ENCODE data around the gene BMP6.

BMP6 gene

GRCh38 chr6:7747901-7748504 is 22.1 kb downstream of the BMP6 start:
- no peak for DNase-seq (ENCODE audit: low spot score)

GRCh38 chr6:7749478-7749877 is 23.6 kb downstream of the BMP6 start:
- DNase-seq (ENCODE audit: low spot score), result no peak

DNA sequence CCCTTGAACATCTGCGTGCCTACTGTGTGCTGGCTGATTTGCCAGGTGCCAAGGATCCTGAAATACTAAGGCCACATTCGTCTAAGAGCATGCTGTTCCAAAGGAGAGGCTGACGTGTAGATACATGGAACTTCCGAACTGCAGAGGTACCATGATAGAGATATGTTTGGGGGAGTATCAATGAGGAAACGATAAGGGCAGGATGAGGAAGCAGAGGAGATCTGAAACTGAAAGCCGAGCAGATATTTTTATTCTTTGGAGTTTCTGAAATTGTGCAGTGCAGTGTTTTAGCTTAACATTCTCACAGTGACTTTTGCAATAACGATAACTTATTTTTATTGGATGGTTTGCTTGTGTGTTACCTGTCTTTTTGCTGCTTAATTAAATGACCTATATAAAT is 24.3 kb downstream of the BMP6 start:
- DNase-seq (ENCODE audit: low spot score), result no peak

DNA sequence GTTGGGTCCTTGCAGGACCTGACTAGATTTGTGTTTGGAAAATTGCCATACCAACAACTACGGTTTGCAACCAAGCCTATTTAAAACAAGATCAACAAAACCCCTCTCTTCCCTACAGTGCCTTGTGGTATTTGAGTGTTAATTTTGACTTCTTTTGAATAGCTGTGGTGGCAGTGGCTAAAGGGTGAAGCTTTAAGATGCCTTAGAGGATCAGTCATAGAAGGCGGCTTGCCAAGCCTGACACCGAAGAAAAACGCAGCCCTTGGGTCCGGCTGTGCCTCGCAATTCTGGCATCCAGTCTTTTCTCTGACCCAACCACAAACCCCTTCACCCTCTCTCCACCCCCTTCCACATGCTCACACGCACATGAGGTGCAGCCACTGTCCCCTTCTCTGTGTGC is 32.6 kb downstream of the BMP6 start:
- DNase-seq (ENCODE audit: low spot score), result no peak

DNA sequence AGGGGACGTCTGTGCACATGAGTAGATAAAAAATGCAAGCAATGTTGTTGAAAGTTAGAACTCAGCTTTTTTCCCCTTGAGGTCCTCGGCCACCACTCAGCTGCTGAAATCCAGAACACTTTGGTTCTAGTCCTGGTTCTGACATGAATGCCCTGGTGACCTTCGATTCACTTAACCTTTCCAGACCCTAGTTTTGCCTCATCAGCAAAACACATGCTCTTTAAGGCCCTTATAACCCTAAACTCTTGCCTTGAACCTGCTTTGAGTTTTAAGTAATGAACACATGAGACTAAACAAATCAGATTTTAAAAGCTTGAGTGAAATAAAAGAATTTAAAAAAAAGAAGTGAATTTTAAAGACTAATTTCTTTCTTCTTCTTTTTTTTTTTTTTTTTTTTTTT is 33.4 kb downstream of the BMP6 start:
- DNase-seq (ENCODE audit: low spot score), result no peak

- DNase-seq (ENCODE audit: low spot score), result no peak
Observed at GRCh38 chr6:7761051-7761450, 35.2 kb downstream of the BMP6 start.

GRCh38 chr6:7762760-7763159 is 36.9 kb downstream of the BMP6 start:
- DNase-seq (ENCODE audit: low spot score), result no peak

DNA sequence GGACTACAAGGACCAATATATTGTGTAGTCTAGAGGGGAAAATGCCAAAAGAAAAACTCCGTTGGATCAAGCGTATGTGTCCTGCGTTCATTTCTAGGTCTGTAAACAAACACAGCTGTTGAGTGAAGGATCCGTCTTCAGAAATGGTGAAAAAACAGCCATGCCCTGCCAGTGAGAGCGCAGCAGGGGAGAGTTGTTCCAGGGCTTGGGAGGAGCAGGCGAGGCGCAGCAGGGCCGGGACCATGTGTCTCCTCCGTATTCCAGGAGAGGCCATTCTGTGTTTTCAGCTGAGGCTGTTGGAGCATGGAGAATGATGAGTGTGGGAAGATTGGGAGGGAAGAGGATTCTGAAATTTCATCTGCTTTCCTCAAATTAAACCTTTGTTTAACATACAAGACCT is 38.0 kb downstream of the BMP6 start:
- DNase-seq (ENCODE audit: low spot score), result no peak

DNA sequence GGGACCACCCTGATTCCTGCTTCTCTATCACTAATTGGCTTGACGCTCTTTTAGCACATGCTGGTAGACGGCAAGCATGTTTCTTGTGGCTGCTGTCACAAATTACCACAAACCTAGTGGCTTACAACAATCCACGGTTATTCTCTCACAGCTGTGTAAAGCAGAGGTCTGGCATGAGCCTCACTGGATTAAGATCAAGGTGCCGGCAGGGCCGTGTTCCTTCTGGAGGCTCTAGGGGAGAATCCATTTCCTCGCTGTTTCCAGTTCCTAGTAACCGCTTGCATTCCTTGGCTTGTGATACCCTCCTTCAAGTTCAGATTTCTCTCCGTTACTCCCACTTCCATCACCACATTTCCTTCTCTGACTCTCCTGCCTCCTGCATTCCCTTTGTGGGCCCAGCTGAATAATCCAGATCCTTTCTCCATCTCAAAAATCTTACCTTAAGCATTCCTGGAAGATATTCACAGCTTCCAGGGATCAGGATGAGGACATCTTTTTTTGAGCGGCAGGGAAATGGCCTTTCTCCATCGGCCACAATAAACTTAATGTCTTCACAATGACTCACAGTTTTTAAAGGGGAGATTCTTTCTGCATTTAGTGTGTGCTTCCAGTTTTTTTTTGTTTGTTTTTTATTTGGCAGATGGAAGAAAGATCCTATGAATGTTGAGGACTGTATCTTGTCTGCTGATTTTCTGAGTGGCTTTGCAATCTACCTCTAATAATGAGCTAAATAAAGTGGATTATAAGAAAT is 39.9 kb downstream of the BMP6 start:
- no peak for DNase-seq (ENCODE audit: low spot score)

DNA sequence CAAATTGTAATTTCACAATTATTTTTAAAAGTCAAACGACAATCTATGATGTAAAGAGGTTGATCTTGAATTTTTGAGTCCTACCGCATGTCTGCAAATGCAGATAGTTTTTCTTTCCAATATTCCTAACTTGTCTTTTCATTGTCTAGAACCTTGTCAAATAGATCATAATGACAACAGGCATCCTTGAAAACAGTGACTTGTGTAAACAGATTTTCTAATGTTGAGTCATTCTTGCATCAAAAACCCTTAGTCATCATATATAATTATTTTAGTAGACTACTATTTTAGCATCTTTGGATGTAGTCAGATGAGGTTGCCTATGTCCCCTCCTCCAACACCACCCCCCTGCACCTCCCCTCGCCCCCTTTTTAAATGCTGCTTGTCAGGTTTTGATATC is 43.8 kb downstream of the BMP6 start:
- no peak for DNase-seq (ENCODE audit: low spot score)

- DNase-seq (ENCODE audit: low spot score), result no peak
Observed at GRCh38 chr6:7770111-7770510, 44.2 kb downstream of the BMP6 start.

DNA sequence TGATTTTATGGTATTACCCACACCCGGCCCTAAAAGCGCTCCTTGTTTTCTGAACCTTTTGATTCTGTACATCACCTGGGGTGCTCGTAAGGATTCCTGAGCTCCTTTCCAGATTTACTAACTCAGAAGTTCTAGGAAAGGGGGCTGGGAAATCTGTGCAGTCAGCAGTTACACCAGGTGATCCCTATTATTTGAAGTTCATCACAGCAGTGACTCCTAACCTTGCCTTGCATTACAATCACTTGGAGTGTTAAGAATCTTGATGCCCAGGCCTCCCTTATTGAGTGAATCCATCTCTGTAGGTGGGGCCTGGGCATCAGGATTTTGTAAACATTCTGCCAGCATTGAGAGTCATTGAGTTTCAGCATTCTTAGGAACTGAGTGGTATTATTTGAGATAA is 44.7 kb downstream of the BMP6 start:
- DNase-seq (ENCODE audit: low spot score), result no peak

- DNase-seq (ENCODE audit: low spot score), result no peak
Observed at GRCh38 chr6:7773322-7773721, 47.4 kb downstream of the BMP6 start.

DNA sequence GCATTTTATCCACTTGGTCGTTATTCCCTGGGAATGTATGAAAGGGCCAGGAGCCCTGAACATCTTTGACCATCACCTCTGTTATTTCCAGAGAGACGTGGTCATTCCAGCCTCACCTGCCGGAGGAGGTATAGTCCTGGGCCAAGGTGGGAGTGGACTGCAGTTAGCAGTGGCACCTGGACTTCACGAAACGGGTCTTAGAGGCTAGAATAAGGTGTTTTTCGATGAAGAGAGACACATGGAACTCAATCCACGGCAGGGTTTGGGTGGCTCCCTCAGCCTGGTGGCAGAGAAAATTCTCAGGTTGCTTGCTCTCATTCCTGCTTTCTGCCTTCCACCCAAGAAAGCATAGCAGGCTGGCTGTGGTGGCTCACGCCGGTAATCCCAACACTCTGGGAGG is 48.0 kb downstream of the BMP6 start:
- no peak for DNase-seq (ENCODE audit: low spot score)

DNA sequence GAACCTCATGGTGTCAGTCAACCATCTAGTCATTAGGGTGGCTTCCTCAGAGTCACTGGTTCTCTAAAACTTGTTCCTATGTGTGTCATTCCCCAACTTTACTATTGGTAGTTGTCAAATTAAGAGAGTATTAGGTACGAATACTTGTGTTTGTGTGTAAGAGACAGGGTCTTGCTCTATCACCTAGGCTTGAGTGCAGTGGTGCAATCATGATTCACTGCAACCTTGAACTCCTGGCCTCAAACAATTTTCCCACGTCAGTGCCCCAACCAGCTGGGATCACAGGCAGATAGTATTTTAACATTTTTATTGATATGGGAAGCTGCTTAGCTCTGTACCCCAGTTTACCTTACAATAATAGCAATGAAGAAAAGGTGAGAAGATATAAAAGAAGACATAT is 50.6 kb downstream of the BMP6 start:
- DNase-seq (ENCODE audit: low spot score), result no peak

- no peak for DNase-seq (ENCODE audit: low spot score)
Observed at GRCh38 chr6:7777074-7777473, 51.2 kb downstream of the BMP6 start.

- DNase-seq (ENCODE audit: low spot score), result no peak
Observed at GRCh38 chr6:7781240-7781639, 55.3 kb downstream of the BMP6 start.

- no peak for DNase-seq (ENCODE audit: low spot score)
Observed at GRCh38 chr6:7784248-7784647, 58.3 kb downstream of the BMP6 start.

DNA sequence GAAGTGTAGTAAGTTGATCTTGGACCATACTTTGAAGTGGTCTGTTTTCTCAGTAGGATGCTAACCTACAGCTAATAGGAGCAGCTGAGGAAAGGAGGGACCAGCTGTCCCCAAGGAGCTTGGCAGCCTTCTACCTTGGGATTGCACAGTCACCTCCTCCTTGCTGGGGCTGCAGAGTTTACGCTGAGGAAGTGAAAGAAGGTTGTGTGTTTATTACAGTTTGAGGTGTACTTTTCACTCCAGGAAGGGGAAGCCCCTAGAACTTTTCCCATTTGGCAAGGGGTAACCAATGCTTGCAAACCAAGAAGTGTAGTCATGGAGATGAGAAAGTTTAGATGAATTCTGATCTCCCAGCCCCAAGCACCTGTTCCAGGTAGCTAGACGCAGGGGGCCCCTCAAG is 58.8 kb downstream of the BMP6 start:
- no peak for DNase-seq (ENCODE audit: low spot score)

DNA sequence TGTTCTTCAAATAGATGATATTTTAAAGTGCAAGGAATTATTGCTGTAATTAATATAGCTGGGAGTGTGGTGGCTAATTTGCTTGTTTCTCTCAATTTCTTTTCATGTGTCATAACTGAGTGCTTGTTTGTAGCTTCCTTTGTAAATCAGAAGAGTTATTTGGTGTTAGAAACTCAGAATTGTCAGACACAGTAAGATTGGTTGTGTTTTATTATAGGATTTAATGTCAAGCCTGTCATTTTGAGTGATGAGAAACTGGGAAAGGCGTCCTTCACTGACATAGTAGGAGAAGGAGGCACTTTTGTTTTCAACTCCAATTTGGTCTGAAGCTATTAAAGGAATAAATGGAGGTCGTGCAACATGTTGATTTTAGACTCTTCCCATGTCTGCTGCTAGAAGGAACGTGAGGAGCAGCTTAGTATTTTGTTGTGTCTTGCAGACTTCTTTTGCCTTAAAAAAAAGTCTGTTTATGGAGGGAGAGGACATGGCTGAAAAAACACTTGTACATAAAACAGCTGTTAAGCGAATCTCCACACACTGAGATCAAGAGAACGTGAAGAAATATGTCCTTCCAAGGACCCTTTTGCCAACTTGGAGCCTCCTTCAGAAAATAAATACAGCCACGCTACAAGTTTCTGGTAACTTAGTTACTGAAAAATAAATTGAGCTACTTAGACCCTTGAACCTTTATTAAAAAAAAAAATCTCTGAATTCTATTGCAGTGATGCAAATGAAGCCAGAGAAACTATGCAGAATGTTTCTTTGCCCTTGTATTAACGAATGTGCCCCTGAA is 59.5 kb downstream of the BMP6 start:
- no peak for DNase-seq (ENCODE audit: low spot score)

DNA sequence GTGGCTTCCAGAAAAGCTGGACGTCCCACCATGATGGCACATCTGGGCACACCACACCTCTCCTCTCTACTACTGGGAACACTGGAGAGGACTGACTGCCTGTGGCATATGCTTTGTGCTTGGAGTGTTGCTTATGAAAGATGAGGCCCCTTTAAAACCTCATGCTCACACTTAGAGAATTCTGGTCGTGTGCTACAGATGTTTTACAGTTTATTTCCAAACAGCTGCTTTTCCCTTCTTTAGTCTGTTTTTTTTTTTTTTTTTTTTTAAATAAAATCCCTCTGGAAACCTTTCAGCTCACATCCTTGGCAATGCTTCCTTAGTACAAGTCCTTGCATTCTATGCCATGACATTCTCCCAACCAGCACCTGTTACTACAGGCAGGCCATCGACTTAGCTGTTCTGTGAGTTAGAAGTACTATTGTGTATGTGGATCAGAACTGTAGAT is 60.3 kb downstream of the BMP6 start:
- no peak for DNase-seq (ENCODE audit: low spot score)

DNA sequence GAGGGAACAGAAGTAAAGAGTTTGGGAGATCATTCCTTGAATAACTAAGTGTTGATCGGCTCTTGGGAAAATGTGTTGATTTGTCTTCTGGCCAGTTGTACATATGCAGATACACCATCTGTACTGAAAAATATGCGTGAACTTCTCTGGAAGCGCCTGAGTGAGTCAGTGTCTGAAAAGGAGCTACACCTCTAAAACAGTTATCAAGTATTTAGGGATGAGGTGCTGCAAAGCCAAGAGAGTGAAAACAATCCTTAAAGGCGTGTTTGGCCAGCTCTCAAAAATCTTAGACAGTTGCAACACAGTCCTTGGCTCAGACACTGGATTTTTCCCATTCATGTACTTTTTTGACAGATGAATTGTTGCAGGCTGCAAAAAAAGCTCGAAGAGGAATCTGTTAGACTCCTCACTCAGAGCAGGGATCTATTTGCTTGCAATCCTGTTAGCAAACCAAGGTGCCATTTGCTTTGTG is 61.3 kb downstream of the BMP6 start:
- no peak for DNase-seq (ENCODE audit: low spot score)

- DNase-seq (ENCODE audit: low spot score), result no peak
Observed at GRCh38 chr6:7787731-7788130, 61.8 kb downstream of the BMP6 start.
